Stimulated activated CD8-positive, alpha-beta memory T cell treated with anti-CD3 and anti-CD28 coated beads, Interleukin-7, amount 100 ng/mL, for 48 hours (primary cell): Measurements from ENCODE around the gene MYO6.

Experiments used
- DNase-seq, 2 donors: peaks; one replicate each; pipeline ENCODE4 v3.0.0-alpha.2; 2020; ENCODE audit warnings: low read depth in 1 of 2; ENCODE audit errors: extremely low read depth in 1 of 2

The MYO6 gene

GRCh38 chr6:75762063-75762462 is 13.0 kb downstream of the MYO6 start:
- DNase-seq = no peak

- no peak for DNase-seq
These were observed 17.3 kb downstream of the MYO6 start for GRCh38 chr6:75766387-75766786.

- no peak for DNase-seq
These were observed 21.8 kb downstream of the MYO6 start for GRCh38 chr6:75770844-75771243.

- no peak for DNase-seq
These were observed 26.2 kb downstream of the MYO6 start for GRCh38 chr6:75775219-75775618.

- no peak for DNase-seq
These were observed 27.4 kb downstream of the MYO6 start for GRCh38 chr6:75776461-75776860.

GRCh38 chr6:75778757-75779156 is 29.7 kb downstream of the MYO6 start:
- no peak for DNase-seq

- DNase-seq = no peak
These were observed 37.1 kb downstream of the MYO6 start for GRCh38 chr6:75786152-75786551.

GRCh38 chr6:75788894-75789293 is 39.9 kb downstream of the MYO6 start:
- no peak for DNase-seq

GRCh38 chr6:75791881-75792280 is 42.8 kb downstream of the MYO6 start:
- no peak for DNase-seq

- no peak for DNase-seq
These were observed 45.4 kb downstream of the MYO6 start for GRCh38 chr6:75794351-75794846.

- DNase-seq = no peak
These were observed 46.1 kb downstream of the MYO6 start for GRCh38 chr6:75794954-75795739.

- DNase-seq = no peak
These were observed 47.7 kb downstream of the MYO6 start for GRCh38 chr6:75796723-75797122.

GRCh38 chr6:75800133-75800532 is 51.1 kb downstream of the MYO6 start:
- DNase-seq = no peak

GRCh38 chr6:75800708-75801505 is 51.9 kb downstream of the MYO6 start:
- DNase-seq = no peak

- DNase-seq = no peak
These were observed 53.3 kb downstream of the MYO6 start for GRCh38 chr6:75802366-75802765.

- DNase-seq = no peak
These were observed 59.5 kb downstream of the MYO6 start for GRCh38 chr6:75808507-75808906.

GRCh38 chr6:75812560-75812959 is 63.5 kb downstream of the MYO6 start:
- no peak for DNase-seq

- no peak for DNase-seq
These were observed 64.6 kb downstream of the MYO6 start for GRCh38 chr6:75813476-75814250.

GRCh38 chr6:75815756-75816155 is 66.7 kb downstream of the MYO6 start:
- no peak for DNase-seq

- no peak for DNase-seq
These were observed 69.2 kb downstream of the MYO6 start for GRCh38 chr6:75818098-75818855.
